Lung (tissue), 12 donors: ENCODE data around the gene KCNJ4. TPM values are rescaled to one million over a fixed set of nuclear protein-coding genes. Genes with fewer than 3 reads are reported as not detected.

ENCODE experiments used
- ATAC-seq: fragments of 200-7000 bp; cut with Tn5 transposase; one replicate; pipeline ENCODE4 v1.9.1; 2020; ENCODE audit warnings: moderate number of reproducible peaks; ENCODE audit not compliant: insufficient read depth, low FRiP score
- DNase-seq, 3 donors: peaks; one replicate each; pipeline ENCODE4 v3.0.0-alpha.2; 2013 to 2017
- H3K27ac ChIP-seq, 2 donors: one replicate each; pipeline ENCODE4 v1.5.1; 2013; ENCODE audit warnings: mild to moderate bottlenecking in 2 of 2, moderate library complexity in 2 of 2, control low read depth in 1 of 2, inconsistent platforms in 1 of 2, low read depth in 1 of 2, low read length in 1 of 2
- H3K27me3 ChIP-seq, 3 donors: one replicate each; pipeline ENCODE4 v1.5.1; 2013; ENCODE audit warnings: low read length in 2 of 3; ENCODE audit not compliant: control insufficient read depth in 3 of 3, insufficient read depth in 3 of 3
- H3K36me3 ChIP-seq, 4 donors: one replicate each; pipeline ENCODE4 v1.5.1; 2013; ENCODE audit warnings: low read length in 4 of 4, mild to moderate bottlenecking in 1 of 4, moderate library complexity in 1 of 4; ENCODE audit not compliant: control insufficient read depth in 4 of 4, insufficient read depth in 4 of 4
- H3K4me1 ChIP-seq, 5 donors: one replicate each; pipeline ENCODE4 v1.5.1; 2013; ENCODE audit warnings: low read length in 5 of 5, mild to moderate bottlenecking in 2 of 5, moderate library complexity in 1 of 5; ENCODE audit not compliant: control insufficient read depth in 5 of 5, insufficient read depth in 5 of 5
- H3K4me3 ChIP-seq: one replicate; pipeline ENCODE4 v1.5.1; 2013; ENCODE audit warnings: mild to moderate bottlenecking, control low read depth, moderate library complexity
- H3K9ac ChIP-seq, 2 donors: one replicate each; pipeline ENCODE4 v1.5.1; 2013; ENCODE audit warnings: low read length in 2 of 2, control low read depth in 1 of 2; ENCODE audit not compliant: insufficient read depth in 1 of 2
- H3K9me3 ChIP-seq, 4 donors: one replicate each; pipeline ENCODE4 v1.5.1; 2013; ENCODE audit warnings: low read length in 3 of 4, mild to moderate bottlenecking in 1 of 4, moderate library complexity in 1 of 4; ENCODE audit not compliant: control insufficient read depth in 4 of 4, insufficient read depth in 3 of 4
- CTCF ChIP-seq: IDR thresholded peaks from 2 replicates; pipeline ENCODE4 v1.5.1; 2012; ENCODE audit warnings: mild to moderate bottlenecking; ENCODE audit errors: control extremely low read depth, extremely low read depth
- WGBS, 2 donors: extraction: QIAGEN DNeasy Blood & Tissue Kit; methylation state at CpG; one replicate each; pipeline ENCODE4 v1.1.7; 2013; 5-methylcytosine and 5-hydroxymethylcytosine counted together
- polyA plus RNA-seq, 2 donors: library from polyadenylated mRNA; stranded (reverse); fragments of 200-250 nt; gene quantifications; one replicate each; pipeline ENCODE4 v1.2.1, GENCODE V29; 2013
- total RNA-seq, 2 donors: library from RNA; depleted of rRNA in 1 of 2; stranded (reverse); fragments of >200 nt in 1 of 2; gene quantifications; one replicate each; pipeline ENCODE4 v1.2.1, GENCODE V29; 2014 to 2021
- donor health status: control.
- donor health status: control.
- donor health status: Bipolar disorder and iron deficiency.
- donor health status: healthy.
- donor health status: DM: yes; HTN: yes; CAD: no.

The KCNJ4 gene
- total and polyA plus RNA-seq, 4 donors = not detected

GRCh38 chr22:38437416-38437815 is 17.6 kb downstream of the KCNJ4 start:
- no peak overlapping the region for H3K27ac ChIP-seq
- ATAC-seq (no peak), DNase-seq (no peak)
- no peak overlapping the region for H3K9ac ChIP-seq
- no peaks in the 10 kb centered on the region for H3K4me1 ChIP-seq
- 95 to 96% methylated on average over 9 of the region's 9 CpGs for WGBS, 2 donors
- H3K27me3 ChIP-seq = peaks cover 0 to 6% (median 0%) of the 10 kb centered on the region in 3 donors
- H3K36me3 ChIP-seq = no peaks in the 10 kb centered on the region
- H3K4me3 ChIP-seq = no peak overlapping the region
- no peaks in the 10 kb centered on the region for H3K9me3 ChIP-seq
- no peak for TF ChIP-seq CTCF

DNA sequence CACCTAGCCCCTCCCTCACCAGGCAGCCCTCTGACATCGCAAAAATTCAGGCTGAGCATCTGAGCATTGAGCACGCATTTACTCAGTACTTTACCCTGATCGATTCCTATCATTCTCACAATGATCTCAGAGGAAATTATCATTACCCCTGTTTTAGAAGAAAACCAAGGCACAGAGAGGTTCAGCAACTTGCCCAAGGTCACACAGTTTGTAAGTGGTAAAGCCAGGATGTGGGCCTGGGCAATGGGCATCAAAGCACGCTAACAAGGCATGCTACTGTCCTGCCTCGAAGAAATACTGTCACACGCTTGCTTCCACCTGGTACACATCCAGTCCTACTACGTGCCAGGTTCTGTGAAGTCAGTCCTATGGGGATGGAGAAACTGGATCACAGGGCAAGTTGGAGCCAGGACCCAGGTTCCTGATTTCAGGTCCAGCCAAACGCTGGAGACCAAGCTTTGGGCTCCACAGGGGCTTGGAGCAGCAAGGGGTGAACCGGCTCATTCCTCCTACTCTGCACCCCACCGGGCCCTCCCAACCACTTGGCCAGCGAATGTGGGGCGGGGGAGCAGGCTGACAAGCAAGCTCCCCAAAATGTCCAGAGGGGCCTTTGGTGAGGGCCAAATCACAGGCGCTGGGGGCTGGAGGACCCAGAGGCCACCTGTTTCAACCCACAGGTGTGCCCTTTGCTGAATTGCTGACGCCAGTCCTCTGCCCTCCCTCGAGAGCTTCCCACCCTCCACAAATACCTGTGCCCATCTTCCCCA is 18.2 kb downstream of the KCNJ4 start:
- H3K4me3 ChIP-seq = no peak overlapping the region
- H3K4me1 ChIP-seq = no peaks in the 10 kb centered on the region
- peaks cover 0 to 6% (median 0%) of the 10 kb centered on the region in 3 donors for H3K27me3 ChIP-seq
- no peaks in the 10 kb centered on the region for H3K36me3 ChIP-seq
- ATAC-seq (no peak), DNase-seq (no peak)
- no peaks in the 10 kb centered on the region for H3K9me3 ChIP-seq
- no peak overlapping the region for H3K27ac ChIP-seq
- no peak for TF ChIP-seq CTCF
- 90 to 91% methylated on average over 15 of the region's 15 CpGs for WGBS, 2 donors
- H3K9ac ChIP-seq = no peak overlapping the region

DNA sequence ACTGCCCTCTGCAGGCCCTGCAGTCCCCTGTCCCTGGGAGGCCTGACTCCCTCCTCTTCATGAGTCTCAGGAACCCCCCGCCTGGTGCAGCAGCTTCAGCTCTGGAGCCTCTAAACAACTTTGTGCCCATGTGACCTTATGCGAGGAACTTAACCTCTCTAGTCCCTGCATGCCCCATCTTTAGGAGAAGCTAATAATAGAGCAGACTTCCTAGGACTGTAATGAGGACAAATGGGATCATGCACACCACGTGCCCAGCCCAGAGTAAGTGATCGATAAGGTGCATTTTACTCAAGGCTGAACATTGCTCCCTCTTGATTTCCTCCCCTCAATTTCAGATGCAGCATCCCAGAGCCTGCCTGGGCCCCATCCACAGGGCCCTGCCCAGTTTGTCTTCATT is 19.0 kb downstream of the KCNJ4 start:
- Histone ChIP-seq H3K4me1 (no peaks in the 10 kb centered on the region), H3K27ac (peak overlapping the region in 1 of 2 donors; percentile 2), H3K27me3 (peaks cover 0 to 5% (median 0%) of the 10 kb centered on the region in 3 donors), H3K9ac (no peak overlapping the region), H3K9me3 (no peaks in the 10 kb centered on the region), H3K36me3 (no peaks in the 10 kb centered on the region), H3K4me3 (no peak overlapping the region)
- ATAC-seq = no peak
- WGBS, 2 donors = 70 to 77% methylated on average over 4 of the region's 4 CpGs
- no peak for TF ChIP-seq CTCF
- DNase-seq = no peak

DNA sequence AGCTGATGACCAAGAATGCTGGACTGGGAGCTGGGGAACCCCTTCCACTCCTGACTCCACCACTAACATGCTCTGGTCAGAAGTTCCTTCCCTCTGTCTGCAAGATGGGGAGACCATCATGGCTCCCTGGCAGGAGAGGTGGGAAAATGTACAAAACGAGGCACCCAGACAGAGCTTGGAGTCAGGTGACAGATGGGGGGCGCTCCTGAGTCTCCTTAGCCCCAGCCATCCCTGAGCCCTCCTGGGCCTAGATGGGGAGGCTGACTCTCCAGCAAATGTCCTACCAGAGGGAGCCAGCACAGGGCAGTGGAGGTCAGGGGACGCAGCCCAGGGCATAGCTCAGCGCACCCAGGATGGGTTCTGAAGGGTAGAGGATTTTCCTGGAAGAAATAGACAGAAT is 20.0 kb downstream of the KCNJ4 start:
- no peaks in the 10 kb centered on the region for H3K27me3 ChIP-seq
- H3K27ac ChIP-seq = no peak overlapping the region
- H3K4me1 ChIP-seq = no peaks in the 10 kb centered on the region
- TF ChIP-seq CTCF = no peak
- H3K9ac ChIP-seq = no peak overlapping the region
- DNase-seq (no peak), ATAC-seq (no peak)
- H3K4me3 ChIP-seq = no peak overlapping the region
- WGBS, 2 donors = 75 to 79% methylated on average over 4 of the region's 4 CpGs
- H3K9me3 ChIP-seq = no peaks in the 10 kb centered on the region
- H3K36me3 ChIP-seq = no peaks in the 10 kb centered on the region
